ENCODE measurements around the gene ZBTB22. TPM values are rescaled to one million over a fixed set of nuclear protein-coding genes. Genes with fewer than 3 reads are reported as not detected.
"Not testable (repeated sequence)": the region's sequence is repeated elsewhere in the genome, so short reads cannot be mapped to it uniquely, and the experiment has no call there.

Gene ZBTB22
- total RNA-seq, 1 donor from 2014 or later: 27.3 TPM

DNA sequence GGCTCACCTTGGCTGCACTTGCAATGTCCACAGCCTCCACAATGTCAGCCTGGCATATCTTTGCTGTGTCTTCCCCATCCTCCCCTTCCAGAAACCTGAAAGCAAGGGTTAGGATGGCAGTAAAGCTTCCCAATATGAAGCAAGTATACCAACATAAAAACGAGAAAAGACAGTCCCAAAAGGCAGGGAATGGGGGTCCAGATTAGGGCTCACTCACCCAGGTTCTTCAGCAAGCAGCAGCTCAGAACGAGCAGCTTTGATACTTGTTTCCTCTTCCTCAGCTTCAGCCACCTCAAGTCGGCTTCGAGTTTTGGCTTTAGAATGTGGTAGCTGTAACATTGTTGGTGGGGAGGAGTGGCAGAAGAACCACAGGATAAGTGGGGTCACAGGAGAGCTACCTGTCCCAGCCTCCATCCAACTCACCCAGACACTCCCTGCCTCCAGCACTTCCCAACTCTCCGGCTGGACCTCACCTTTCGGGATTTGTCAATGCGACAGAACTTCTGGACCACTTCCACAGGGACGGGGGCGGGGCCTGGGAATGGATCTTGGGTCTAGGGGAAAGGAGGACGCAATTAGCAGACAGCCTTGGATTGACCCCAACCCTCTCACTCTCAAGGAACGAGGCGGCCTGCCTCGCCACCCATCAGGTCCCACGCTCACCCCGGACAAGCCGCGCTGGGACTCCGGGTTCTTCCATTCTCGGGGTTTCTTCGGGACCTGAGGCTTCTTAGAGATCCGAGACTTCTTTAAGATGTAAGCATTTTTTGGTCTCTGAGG, 29.2 kb downstream of the ZBTB22 start:
- TF ChIP-seq, protein P1, sequence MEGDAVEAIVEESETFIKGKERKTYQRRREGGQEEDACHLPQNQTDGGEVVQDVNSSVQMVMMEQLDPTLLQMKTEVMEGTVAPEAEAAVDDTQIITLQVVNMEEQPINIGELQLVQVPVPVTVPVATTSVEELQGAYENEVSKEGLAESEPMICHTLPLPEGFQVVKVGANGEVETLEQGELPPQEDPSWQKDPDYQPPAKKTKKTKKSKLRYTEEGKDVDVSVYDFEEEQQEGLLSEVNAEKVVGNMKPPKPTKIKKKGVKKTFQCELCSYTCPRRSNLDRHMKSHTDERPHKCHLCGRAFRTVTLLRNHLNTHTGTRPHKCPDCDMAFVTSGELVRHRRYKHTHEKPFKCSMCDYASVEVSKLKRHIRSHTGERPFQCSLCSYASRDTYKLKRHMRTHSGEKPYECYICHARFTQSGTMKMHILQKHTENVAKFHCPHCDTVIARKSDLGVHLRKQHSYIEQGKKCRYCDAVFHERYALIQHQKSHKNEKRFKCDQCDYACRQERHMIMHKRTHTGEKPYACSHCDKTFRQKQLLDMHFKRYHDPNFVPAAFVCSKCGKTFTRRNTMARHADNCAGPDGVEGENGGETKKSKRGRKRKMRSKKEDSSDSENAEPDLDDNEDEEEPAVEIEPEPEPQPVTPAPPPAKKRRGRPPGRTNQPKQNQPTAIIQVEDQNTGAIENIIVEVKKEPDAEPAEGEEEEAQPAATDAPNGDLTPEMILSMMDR (IDR thresholded peaks at IDR 0.05; ENCODE audit: unreplicated experiment): no peak
- Mint-ChIP-seq H3K27me3 (no peaks in the 10 kb centered on the region), H3K4me3 (ENCODE audit: low read depth) (peak overlapping the region; percentile 97), H3K36me3 (ENCODE audit: insufficient read depth) (peaks cover 10% of the 10 kb centered on the region), H3K4me1 (ENCODE audit: low read depth) (peaks cover 25% of the 10 kb centered on the region), H3K9me3 (ENCODE audit: low read depth) (no peaks in the 10 kb centered on the region), H3K27ac (peak overlapping the region; percentile 95)
- DNase-seq (ENCODE audit: low spot score, unreplicated experiment): no peak

DNA sequence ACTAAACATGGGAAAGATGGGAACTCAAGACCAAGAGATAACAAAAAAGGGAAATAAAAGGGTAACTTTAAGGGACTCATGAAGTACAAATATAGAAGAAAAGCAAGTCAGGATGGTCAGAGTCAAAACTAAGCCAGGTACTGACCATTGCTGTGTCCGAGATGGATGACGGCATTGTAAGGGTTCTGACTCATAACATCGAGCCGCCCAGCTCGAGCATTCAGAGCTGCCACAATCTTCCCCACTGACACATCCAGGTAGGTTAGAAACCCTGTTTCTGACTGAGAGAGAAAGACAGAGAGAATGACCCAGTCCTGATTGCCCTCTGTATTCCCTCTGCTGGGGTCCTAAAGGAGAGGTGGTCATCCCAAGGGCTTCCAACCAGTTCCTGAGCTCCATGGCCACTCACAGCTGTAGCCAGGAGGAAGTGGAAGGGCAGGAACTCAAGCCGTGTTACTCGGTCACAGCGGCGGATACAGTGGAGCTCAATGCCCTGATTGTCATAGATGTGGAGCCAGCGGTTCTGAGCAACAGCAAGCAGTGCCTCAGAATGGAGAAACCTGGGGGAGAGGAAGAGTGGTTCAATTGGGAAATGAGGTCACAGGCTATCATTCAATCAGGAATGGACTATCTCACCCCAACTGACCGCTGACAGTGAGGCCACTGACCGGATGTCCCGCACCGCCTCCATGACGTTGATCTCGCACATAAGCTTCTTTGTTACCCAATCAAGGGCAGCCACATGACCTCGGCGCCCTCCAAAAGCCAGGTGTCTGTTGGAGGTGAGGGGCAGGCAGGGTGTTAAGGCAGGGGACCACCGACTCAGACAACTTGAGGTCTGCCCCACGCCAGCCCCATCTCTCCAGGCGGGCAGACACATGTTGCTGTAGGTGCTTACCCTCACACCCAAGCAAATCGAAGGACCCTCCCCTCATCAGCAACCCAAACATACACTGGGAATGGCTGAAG, 30.3 kb downstream of the ZBTB22 start:
- Mint-ChIP-seq H3K36me3 (ENCODE audit: insufficient read depth) (peaks cover 12% of the 10 kb centered on the region), H3K9me3 (ENCODE audit: low read depth) (no peaks in the 10 kb centered on the region), H3K4me1 (ENCODE audit: low read depth) (peaks cover 25% of the 10 kb centered on the region)

DNA sequence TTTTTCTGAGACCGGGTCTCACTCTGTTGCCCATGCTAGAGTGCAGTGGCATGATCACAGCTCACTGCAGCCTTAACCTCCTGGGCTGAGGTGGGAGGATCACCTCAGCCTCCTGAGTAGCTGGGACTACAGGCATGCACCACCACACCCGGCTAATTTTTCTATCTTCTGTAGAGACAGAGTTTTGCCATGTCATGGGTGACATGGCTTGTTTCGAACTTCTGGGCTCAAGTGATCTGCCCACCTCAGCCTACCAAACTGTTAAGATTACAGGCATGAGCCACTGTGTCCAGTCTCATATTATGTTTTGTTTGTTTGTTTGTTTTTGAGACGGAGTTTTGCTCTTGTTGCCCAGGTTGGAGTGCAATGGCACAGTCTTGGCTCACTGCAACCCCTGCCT, 32.3 kb downstream of the ZBTB22 start:
- Mint-ChIP-seq H3K36me3 (ENCODE audit: insufficient read depth) (peaks cover 12% of the 10 kb centered on the region), H3K4me1 (ENCODE audit: low read depth) (peaks cover 18% of the 10 kb centered on the region)
- not testable (repeated sequence) for H3K9me3 Mint-ChIP-seq (ENCODE audit: low read depth); H3K27me3 Mint-ChIP-seq; H3K4me3 Mint-ChIP-seq (ENCODE audit: low read depth); DNase-seq (ENCODE audit: low spot score, unreplicated experiment); H3K27ac Mint-ChIP-seq

More for the DNA sequence above, 30.3 kb downstream of the ZBTB22 start:
- no peaks in the 10 kb centered on the region for H3K27me3 Mint-ChIP-seq
- peak overlapping the region; percentile 97 for H3K4me3 Mint-ChIP-seq (ENCODE audit: low read depth)
- H3K27ac Mint-ChIP-seq: no peak overlapping the region
- DNase-seq (ENCODE audit: low spot score, unreplicated experiment): no peak
- TF ChIP-seq, protein P1 (IDR thresholded peaks at IDR 0.05; ENCODE audit: unreplicated experiment): no peak

DNA sequence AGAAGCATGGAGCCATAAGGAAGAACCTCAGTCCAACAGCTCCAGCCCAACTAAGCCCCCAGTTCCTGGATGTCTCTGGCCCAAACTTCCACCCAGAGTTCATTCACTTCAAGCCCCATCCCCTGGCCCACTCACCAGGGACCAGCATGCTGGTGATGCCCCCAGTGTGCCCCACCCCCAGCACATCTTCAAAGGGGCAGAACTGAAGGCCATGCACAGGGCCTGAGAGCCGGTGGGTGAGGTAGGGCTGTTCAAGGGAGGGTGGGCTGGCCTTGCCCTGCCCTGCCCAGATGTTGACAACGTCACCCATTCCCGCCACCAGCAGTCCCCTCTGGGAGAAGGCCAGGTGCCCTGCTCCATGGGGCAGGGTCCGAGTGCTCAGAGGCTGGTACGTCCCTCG, 37.0 kb downstream of the ZBTB22 start:
- TF ChIP-seq, protein P1 (IDR thresholded peaks at IDR 0.05; ENCODE audit: unreplicated experiment): no peak
- Mint-ChIP-seq H3K36me3 (ENCODE audit: insufficient read depth) (peaks cover 10% of the 10 kb centered on the region), H3K4me3 (ENCODE audit: low read depth) (no peak overlapping the region), H3K9me3 (ENCODE audit: low read depth) (no peaks in the 10 kb centered on the region), H3K27me3 (no peaks in the 10 kb centered on the region), H3K4me1 (ENCODE audit: low read depth) (peaks cover 9% of the 10 kb centered on the region), H3K27ac (no peak overlapping the region)
- DNase-seq (ENCODE audit: low spot score, unreplicated experiment): no peak

DNA sequence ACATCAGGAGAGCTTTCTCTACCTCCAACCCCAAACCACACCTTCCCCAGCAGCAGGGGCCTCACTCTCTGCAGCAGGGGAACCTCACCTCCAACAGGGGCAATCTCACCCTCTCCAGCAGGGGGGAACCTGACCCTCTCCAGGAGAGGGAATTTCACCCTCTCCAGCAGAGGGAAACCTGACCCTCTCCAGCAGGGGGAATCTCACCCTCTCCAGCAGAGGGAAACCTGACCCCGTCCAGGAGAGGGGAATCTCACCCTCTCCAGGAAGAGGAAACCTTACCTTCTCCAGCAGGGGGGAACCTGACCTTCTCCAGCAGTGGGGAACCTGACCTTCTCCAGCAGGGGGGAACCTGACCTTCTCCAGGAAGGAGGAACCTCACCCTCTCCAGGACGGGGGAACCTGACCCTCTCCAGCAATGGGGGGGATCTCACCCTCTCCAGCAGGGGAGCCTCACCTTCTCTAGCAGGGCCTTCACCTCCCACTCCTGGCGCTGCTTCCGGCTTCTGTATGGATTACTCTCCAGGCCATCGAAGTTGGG, 37.5 kb downstream of the ZBTB22 start:
- Mint-ChIP-seq H3K27me3 (no peaks in the 10 kb centered on the region), H3K4me3 (ENCODE audit: low read depth) (no peak overlapping the region), H3K36me3 (ENCODE audit: insufficient read depth) (peaks cover 10% of the 10 kb centered on the region), H3K9me3 (ENCODE audit: low read depth) (no peaks in the 10 kb centered on the region), H3K4me1 (ENCODE audit: low read depth) (peaks cover 9% of the 10 kb centered on the region), H3K27ac (no peak overlapping the region)
- TF ChIP-seq, protein P1 (IDR thresholded peaks at IDR 0.05; ENCODE audit: unreplicated experiment): peak; percentile 60
- DNase-seq (ENCODE audit: low spot score, unreplicated experiment): peak; percentile 42

Data from progenitor cell of endocrine pancreas (in vitro differentiated cells).